Neural progenitor cell (in vitro differentiated cells): Measurements from ENCODE around the gene KCMF1. TPM values are rescaled to one million over a fixed set of nuclear protein-coding genes. Genes with fewer than 3 reads are reported as not detected.
A peak's percentile ranks its signal among the peaks of the same experiment; 100 is the strongest.

ENCODE experiments used
- DNase-seq: peaks from one replicate; pipeline ENCODE4 v3.0.0-alpha.2; 2016; ENCODE audit warnings: low spot score
- H2AFZ ChIP-seq: fragments of 200-600 bp; sonication (generic); replicated peaks from 2 replicates; pipeline ENCODE4 v1.6.1; 2016; ENCODE audit warnings: antibody characterized with exemption
- H3F3A ChIP-seq: fragments of 200-600 bp; sonication (generic); 2 replicates; pipeline ENCODE4 v1.6.1; 2016; ENCODE audit warnings: antibody characterized with exemption, low read depth
- H3K27ac ChIP-seq: fragments of 200-600 bp; sonication (generic); 2 replicates; pipeline ENCODE4 v1.5.1; 2016; ENCODE audit warnings: mild to moderate bottlenecking
- H3K27me3 ChIP-seq: fragments of 200-600 bp; sonication (generic); 2 replicates; pipeline ENCODE4 v1.6.1; 2016; ENCODE audit warnings: mild to moderate bottlenecking, moderate library complexity
- H3K36me3 ChIP-seq: fragments of 200-600 bp; sonication (generic); 2 replicates; pipeline ENCODE4 v1.5.1; 2016
- H3K4me1 ChIP-seq: fragments of 200-600 bp; sonication (generic); 2 replicates; pipeline ENCODE4 v1.6.1; 2016; ENCODE audit warnings: mixed run types
- H3K4me2 ChIP-seq: fragments of 200-600 bp; sonication (generic); 2 replicates; pipeline ENCODE4 v1.6.1; 2016
- H3K4me3 ChIP-seq: fragments of 200-600 bp; sonication (generic); 2 replicates; pipeline ENCODE4 v1.5.1; 2016
- H3K79me2 ChIP-seq: fragments of 200-600 bp; sonication (generic); 2 replicates; pipeline ENCODE4 v1.6.1; 2016; ENCODE audit warnings: low read depth
- H3K9ac ChIP-seq: fragments of 200-600 bp; sonication (generic); 2 replicates; pipeline ENCODE4 v1.6.1; 2016
- H3K9me3 ChIP-seq: fragments of 200-600 bp; sonication (generic); 2 replicates; pipeline ENCODE4 v1.5.1; 2016; ENCODE audit warnings: low read depth
- H4K20me1 ChIP-seq: fragments of 200-600 bp; sonication (generic); 2 replicates; pipeline ENCODE4 v1.6.1; 2016; ENCODE audit warnings: low read depth
- H3K27ac Mint-ChIP-seq: 3 replicates; pipeline ENCODE4 v1.8.0; 2021; ENCODE audit warnings: mixed read lengths
- H3K27me3 Mint-ChIP-seq: 2 replicates; pipeline ENCODE4 v1.8.0; 2022; ENCODE audit warnings: low read depth, mild to moderate bottlenecking, inconsistent platforms, moderate library complexity, mixed read lengths; ENCODE audit not compliant: insufficient read depth
- H3K36me3 Mint-ChIP-seq: 3 replicates; pipeline ENCODE4 v1.8.0; 2021; ENCODE audit warnings: mixed read lengths
- H3K4me1 Mint-ChIP-seq: 3 replicates; pipeline ENCODE4 v1.8.0; 2021; ENCODE audit warnings: mixed read lengths
- H3K4me3 Mint-ChIP-seq: 3 replicates; pipeline ENCODE4 v1.8.0; 2021; ENCODE audit warnings: mild to moderate bottlenecking, moderate library complexity, mixed read lengths
- H3K9me3 Mint-ChIP-seq: 3 replicates; pipeline ENCODE4 v1.8.0; 2020; ENCODE audit warnings: mixed read lengths
- CTCF ChIP-seq: fragments of 200-600 bp; sonication (generic); IDR thresholded peaks from 2 replicates; pipeline ENCODE4 v1.5.1; 2017; ENCODE audit warnings: antibody characterized with exemption, mild to moderate bottlenecking
- EZH2 ChIP-seq: fragments of 200-600 bp; sonication (generic); IDR thresholded peaks from 2 replicates; pipeline ENCODE4 v1.6.1; 2017; ENCODE audit warnings: antibody characterized with exemption, mild to moderate bottlenecking, moderate library complexity
- EZH2phosphoT487 ChIP-seq: fragments of 200-600 bp; sonication (generic); IDR thresholded peaks from 2 replicates; pipeline ENCODE4 v1.6.1; 2017; ENCODE audit warnings: antibody characterized with exemption
- total RNA-seq: library from RNA; depleted of rRNA; stranded (reverse); fragments of >200 nt; gene quantifications from 2 replicates; pipeline ENCODE4 v1.2.3, GENCODE V29; 2015; ENCODE audit warnings: low replicate concordance

The KCMF1 gene
- total RNA-seq, result 74.0 and 99.7 TPM in 2 replicates

- peak within 1 kb of the TSS; percentile 98 for H3K27ac Mint-ChIP-seq
- TF ChIP-seq CTCF, result no peak
- no peak for TF ChIP-seq EZH2phosphoT487
- TF ChIP-seq EZH2, result no peak
- peaks cover 59% of the 10 kb centered on the region for H4K20me1 ChIP-seq
- peak within 1 kb of the TSS; percentile 87 for H3K4me2 ChIP-seq
- no peaks in the 10 kb centered on the region for H3K27me3 ChIP-seq
- peak within 1 kb of the TSS; percentile 99 for H3K27ac ChIP-seq
- H3K27me3 Mint-ChIP-seq, result peaks cover 3% of the 10 kb centered on the region
- peaks cover 53% of the 10 kb centered on the region for H3F3A ChIP-seq
- H3K9me3 Mint-ChIP-seq, result no peaks in the 10 kb centered on the region
- peak; percentile 92 for DNase-seq
- peaks cover 94% of the 10 kb centered on the region for H3K79me2 ChIP-seq
- H3K4me3 ChIP-seq, result peak within 1 kb of the TSS; percentile 90
- peaks cover 4% of the 10 kb centered on the region for H3K36me3 ChIP-seq
- peak within 1 kb of the TSS; percentile 89 for H3K9ac ChIP-seq
- H2AFZ ChIP-seq, result no peak within 1 kb of the TSS
- peaks cover 14% of the 10 kb centered on the region for H3K36me3 Mint-ChIP-seq
- peak within 1 kb of the TSS; percentile 94 for H3K4me3 Mint-ChIP-seq
- no peaks in the 10 kb centered on the region for H3K9me3 ChIP-seq
- H3K4me1 ChIP-seq, result peaks cover 32% of the 10 kb centered on the region
- peaks cover 41% of the 10 kb centered on the region for H3K4me1 Mint-ChIP-seq
These were observed at the start of gene KCMF1 for GRCh38 chr2:84970868-84971509. KCMF1 (plus strand) TSS chr2:84971161; CDS start chr2:84971452, 291 bp downstream.

- Histone ChIP-seq H2AFZ (no peak overlapping the region), H3K79me2 (no peaks in the 10 kb centered on the region), H3K4me1 (no peaks in the 10 kb centered on the region), H4K20me1 (no peaks in the 10 kb centered on the region), H3K9ac (no peak overlapping the region), H3K27me3 (peaks cover 10% of the 10 kb centered on the region), H3F3A (peaks cover 27% of the 10 kb centered on the region), H3K4me3 (no peak overlapping the region), H3K4me2 (no peak overlapping the region), H3K36me3 (no peaks in the 10 kb centered on the region), H3K27ac (no peak overlapping the region), H3K9me3 (no peaks in the 10 kb centered on the region)
- Mint-ChIP-seq H3K9me3 (no peaks in the 10 kb centered on the region), H3K36me3 (no peaks in the 10 kb centered on the region), H3K4me3 (no peak overlapping the region), H3K27ac (no peak overlapping the region), H3K27me3 (peaks cover 9% of the 10 kb centered on the region), H3K4me1 (peaks cover 28% of the 10 kb centered on the region)
- no peak for DNase-seq
- TF ChIP-seq EZH2, result no peak
- TF ChIP-seq EZH2phosphoT487, result no peak
- TF ChIP-seq CTCF, result no peak
These were observed 48.0 kb upstream of the KCMF1 start for GRCh38 chr2:84923009-84923408.

- no peaks in the 10 kb centered on the region for H3K79me2 ChIP-seq
- H3K4me1 Mint-ChIP-seq, result peaks cover 26% of the 10 kb centered on the region
- no peak overlapping the region for H3K4me3 ChIP-seq
- H3K36me3 Mint-ChIP-seq, result no peaks in the 10 kb centered on the region
- no peaks in the 10 kb centered on the region for H4K20me1 ChIP-seq
- H3K36me3 ChIP-seq, result no peaks in the 10 kb centered on the region
- H3K4me1 ChIP-seq, result no peaks in the 10 kb centered on the region
- peaks cover 27% of the 10 kb centered on the region for H3F3A ChIP-seq
- H3K4me3 Mint-ChIP-seq, result no peak overlapping the region
- DNase-seq, result peak; percentile 44
- no peak for TF ChIP-seq EZH2phosphoT487
- no peak for TF ChIP-seq CTCF
- no peak for TF ChIP-seq EZH2
- H2AFZ ChIP-seq, result no peak overlapping the region
- H3K27me3 ChIP-seq, result peaks cover 10% of the 10 kb centered on the region
- H3K27ac ChIP-seq, result no peak overlapping the region
- H3K4me2 ChIP-seq, result no peak overlapping the region
- no peak overlapping the region for H3K9ac ChIP-seq
- H3K27me3 Mint-ChIP-seq, result peaks cover 9% of the 10 kb centered on the region
- no peaks in the 10 kb centered on the region for H3K9me3 ChIP-seq
- no peak overlapping the region for H3K27ac Mint-ChIP-seq
- H3K9me3 Mint-ChIP-seq, result no peaks in the 10 kb centered on the region
These were observed 46.5 kb upstream of the KCMF1 start for GRCh38 chr2:84924173-84925106.
